ENCODE results near the gene ZBTB4. TPM values are rescaled to one million over a fixed set of nuclear protein-coding genes. Genes with fewer than 3 reads are reported as not detected.

ZBTB4 gene
- total and polyA plus RNA-seq, 2 experiments from 2014 or later = 17.9 to 40.4 TPM

DNA sequence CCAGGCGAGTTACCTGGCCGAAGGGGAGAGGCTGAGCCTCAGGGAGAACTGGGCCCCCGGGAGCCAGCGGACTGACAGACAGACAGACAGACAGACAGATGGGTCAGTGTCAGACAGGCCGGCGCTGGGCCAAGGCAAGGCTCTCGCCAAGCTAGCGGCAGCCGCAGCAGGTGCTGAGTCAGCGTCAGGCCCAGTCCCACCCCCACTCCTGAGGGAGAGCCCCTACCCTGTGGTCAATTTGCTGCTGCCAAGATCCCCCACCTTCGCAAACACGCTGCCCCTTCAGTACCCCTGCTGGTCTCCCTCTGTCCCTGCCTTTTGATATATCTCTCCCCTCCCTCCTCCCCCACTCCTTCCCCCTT lies 38.6 kb downstream of the ZBTB4 start:
- Histone ChIP-seq H3K36me3 (no peaks in the 10 kb centered on the region), H3K27me3 (no peaks in the 10 kb centered on the region), H3K27ac (peak overlapping the region; percentile 95), H3K9me3 (ENCODE audit: low read depth) (no peaks in the 10 kb centered on the region), H3K4me3 (peak overlapping the region; percentile 64), H3K4me1 (ENCODE audit: low read depth) (peaks cover 26% of the 10 kb centered on the region)
- TF ChIP-seq, protein P1, sequence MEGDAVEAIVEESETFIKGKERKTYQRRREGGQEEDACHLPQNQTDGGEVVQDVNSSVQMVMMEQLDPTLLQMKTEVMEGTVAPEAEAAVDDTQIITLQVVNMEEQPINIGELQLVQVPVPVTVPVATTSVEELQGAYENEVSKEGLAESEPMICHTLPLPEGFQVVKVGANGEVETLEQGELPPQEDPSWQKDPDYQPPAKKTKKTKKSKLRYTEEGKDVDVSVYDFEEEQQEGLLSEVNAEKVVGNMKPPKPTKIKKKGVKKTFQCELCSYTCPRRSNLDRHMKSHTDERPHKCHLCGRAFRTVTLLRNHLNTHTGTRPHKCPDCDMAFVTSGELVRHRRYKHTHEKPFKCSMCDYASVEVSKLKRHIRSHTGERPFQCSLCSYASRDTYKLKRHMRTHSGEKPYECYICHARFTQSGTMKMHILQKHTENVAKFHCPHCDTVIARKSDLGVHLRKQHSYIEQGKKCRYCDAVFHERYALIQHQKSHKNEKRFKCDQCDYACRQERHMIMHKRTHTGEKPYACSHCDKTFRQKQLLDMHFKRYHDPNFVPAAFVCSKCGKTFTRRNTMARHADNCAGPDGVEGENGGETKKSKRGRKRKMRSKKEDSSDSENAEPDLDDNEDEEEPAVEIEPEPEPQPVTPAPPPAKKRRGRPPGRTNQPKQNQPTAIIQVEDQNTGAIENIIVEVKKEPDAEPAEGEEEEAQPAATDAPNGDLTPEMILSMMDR (IDR thresholded peaks at IDR 0.05; ENCODE audit: low read depth, low read length) = peak; percentile 3
- peak in 1 of 2 donors; percentile 26 for DNase-seq (ENCODE audit: low read depth in 1 of 2, low spot score in 1 of 2)

DNA sequence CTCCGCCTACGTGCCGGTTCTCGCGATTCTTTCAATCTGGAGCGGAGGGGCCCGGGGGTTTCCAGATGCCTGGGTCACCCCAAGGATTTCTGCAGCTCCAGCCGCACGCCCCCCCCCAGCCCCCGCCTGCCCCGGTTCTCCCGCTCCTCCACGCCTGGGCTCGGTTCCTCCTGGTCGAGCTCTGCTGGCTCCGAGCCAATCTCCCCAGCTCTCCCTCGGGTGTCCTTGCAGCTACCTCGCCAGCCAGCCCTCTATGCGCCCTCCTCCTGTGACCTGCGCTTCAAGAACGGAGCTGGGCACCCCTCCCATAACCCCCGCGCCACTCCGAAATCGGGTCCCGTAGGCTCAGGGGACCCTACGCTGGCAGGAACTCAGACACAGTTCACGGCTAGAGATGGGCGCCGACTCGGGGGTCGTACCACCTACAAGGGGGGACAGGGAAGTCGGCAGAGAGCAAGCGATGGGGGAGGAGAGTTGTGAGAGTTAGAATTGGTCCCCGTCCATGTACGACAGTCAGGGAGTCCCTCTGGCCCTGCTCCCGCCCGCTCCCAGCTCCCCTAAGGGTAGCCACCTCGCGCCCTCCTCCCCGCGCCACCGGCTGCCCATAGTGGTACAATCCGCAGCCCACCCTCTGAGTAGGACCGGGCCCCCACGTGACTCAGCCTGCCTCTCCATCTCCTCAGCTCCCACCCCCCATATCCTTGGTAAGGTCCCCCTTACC lies 39.2 kb downstream of the ZBTB4 start:
- peak in 1 of 2 donors; percentile 76 for DNase-seq (ENCODE audit: low read depth in 1 of 2, low spot score in 1 of 2)
- Histone ChIP-seq H3K4me3 (peak overlapping the region; percentile 64), H3K27ac (peak overlapping the region; percentile 95), H3K36me3 (no peaks in the 10 kb centered on the region), H3K4me1 (ENCODE audit: low read depth) (peaks cover 26% of the 10 kb centered on the region), H3K27me3 (no peaks in the 10 kb centered on the region), H3K9me3 (ENCODE audit: low read depth) (no peaks in the 10 kb centered on the region)
- TF ChIP-seq, protein P1 (IDR thresholded peaks at IDR 0.05; ENCODE audit: low read depth, low read length) = no peak

DNA sequence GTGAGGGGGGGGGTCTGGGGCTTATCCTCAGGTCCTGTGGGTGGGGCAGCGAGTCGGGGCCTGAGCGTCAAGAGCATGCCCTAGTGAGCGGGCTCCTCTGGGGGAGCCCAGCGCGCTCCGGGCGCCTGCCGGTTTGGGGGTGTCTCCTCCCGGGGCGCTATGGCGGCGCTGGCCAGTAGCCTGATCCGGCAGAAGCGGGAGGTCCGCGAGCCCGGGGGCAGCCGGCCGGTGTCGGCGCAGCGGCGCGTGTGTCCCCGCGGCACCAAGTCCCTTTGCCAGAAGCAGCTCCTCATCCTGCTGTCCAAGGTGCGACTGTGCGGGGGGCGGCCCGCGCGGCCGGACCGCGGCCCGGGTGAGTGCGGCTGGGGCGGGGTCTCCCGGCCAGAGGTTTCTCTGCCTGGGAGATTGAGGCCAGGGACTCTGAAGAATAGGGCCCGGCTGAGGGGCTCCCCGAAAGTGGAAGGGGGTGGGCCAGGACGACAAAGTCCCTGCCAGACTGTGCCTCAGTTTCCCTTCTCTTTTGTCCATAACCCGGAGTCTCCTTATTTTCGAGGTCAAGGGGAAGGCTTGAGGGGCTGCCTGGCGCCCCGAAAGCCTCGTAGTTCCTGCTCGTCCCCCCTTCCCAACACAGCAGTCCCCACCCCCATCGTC lies 39.8 kb downstream of the ZBTB4 start, which contains the start of gene FGF11:
TSS of gene FGF11 (plus strand) at position 51 of the 651 bp plus-strand sequence. CDS start at position 160, 109 bp downstream.
- peak within 1 kb of the TSS; percentile 64 for H3K4me3 ChIP-seq
- TF ChIP-seq, protein P1 (IDR thresholded peaks at IDR 0.05; ENCODE audit: low read depth, low read length) = no peak
- no peaks in the 10 kb centered on the region for H3K36me3 ChIP-seq
- no peaks in the 10 kb centered on the region for H3K9me3 ChIP-seq (ENCODE audit: low read depth)
- H3K27ac ChIP-seq = peak within 1 kb of the TSS; percentile 95
- H3K27me3 ChIP-seq = no peaks in the 10 kb centered on the region
- peaks cover 24% of the 10 kb centered on the region for H3K4me1 ChIP-seq (ENCODE audit: low read depth)
- peak in 1 of 2 donors; percentile 47 for DNase-seq (ENCODE audit: low read depth in 1 of 2, low spot score in 1 of 2)

DNA sequence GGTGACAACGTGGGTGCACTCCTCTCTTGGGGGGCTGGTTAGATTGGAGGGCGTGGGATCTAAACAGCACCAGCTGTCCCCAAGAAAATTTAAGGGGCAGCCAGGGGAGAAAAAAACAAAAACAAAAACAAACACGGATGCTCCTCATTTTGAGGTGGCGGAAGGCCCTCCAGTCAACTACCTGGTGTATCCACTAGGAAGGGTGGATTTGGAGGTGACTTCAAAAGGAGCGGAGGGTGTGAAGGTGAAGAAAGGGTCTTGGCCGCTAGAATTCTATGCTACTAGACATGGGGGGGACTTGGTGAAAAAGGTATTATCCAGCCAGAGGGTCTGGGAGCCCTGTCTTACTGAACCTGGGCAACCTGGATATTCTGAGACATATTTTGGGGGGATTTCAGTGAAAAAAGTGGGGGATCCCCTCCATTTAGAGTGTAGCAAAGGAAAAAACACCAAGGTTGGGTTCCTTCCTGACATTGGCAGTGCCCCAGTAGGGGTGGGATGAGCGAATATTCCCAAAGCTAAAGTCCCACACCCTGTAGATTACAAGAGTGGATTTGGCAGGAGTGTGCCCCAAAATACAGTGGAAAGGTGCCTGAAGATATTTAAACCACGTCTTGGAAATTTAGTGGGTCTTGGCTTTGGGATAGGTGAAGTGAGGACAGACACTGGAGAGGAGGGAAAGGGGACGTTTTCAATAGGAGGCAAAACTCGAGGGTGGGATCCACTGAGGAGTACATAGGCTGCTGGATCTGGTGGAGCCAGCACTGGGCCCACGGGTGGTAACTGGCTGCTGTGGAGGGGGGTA lies 40.6 kb downstream of the ZBTB4 start:
- H3K4me1 ChIP-seq (ENCODE audit: low read depth) = peaks cover 20% of the 10 kb centered on the region
- peak overlapping the region; percentile 64 for H3K4me3 ChIP-seq
- DNase-seq (ENCODE audit: low read depth in 1 of 2, low spot score in 1 of 2) = no peak

More for the DNA sequence above, 40.6 kb downstream of the ZBTB4 start:
- no peak overlapping the region for H3K27ac ChIP-seq
- H3K27me3 ChIP-seq = no peaks in the 10 kb centered on the region
- TF ChIP-seq, protein P1 (IDR thresholded peaks at IDR 0.05; ENCODE audit: low read depth, low read length) = no peak
- no peaks in the 10 kb centered on the region for H3K36me3 ChIP-seq
- H3K9me3 ChIP-seq (ENCODE audit: low read depth) = no peaks in the 10 kb centered on the region

Data from cardiac muscle cell (in vitro differentiated cells and primary cell).